Frontal cortex (tissue), 4 donors: Measurements from ENCODE around the gene KIAA0319L. TPM values are rescaled to one million over a fixed set of nuclear protein-coding genes. Genes with fewer than 3 reads are reported as not detected.

Experiments
- DNase-seq, 2 donors: peaks; one replicate each; pipeline ENCODE4 v3.0.0; 2012; ENCODE audit warnings: low spot score in 2 of 2
- FAIRE-seq: peaks from 2 replicates; lab custom pipeline; 2012; peaks lifted over from hg19 to GRCh38; lab: Jason Lieb, UNC
- total RNA-seq: library from RNA; depleted of rRNA; stranded (reverse); fragments of >200 nt; gene quantifications from one replicate; pipeline ENCODE4 v1.2.3, GENCODE V29; 2014
- donor health status: control.
- donor health status: control.
- donor health status: control.

KIAA0319L gene
- total RNA-seq, 1 donor from 2014 or later, result 34.2 TPM

DNA sequence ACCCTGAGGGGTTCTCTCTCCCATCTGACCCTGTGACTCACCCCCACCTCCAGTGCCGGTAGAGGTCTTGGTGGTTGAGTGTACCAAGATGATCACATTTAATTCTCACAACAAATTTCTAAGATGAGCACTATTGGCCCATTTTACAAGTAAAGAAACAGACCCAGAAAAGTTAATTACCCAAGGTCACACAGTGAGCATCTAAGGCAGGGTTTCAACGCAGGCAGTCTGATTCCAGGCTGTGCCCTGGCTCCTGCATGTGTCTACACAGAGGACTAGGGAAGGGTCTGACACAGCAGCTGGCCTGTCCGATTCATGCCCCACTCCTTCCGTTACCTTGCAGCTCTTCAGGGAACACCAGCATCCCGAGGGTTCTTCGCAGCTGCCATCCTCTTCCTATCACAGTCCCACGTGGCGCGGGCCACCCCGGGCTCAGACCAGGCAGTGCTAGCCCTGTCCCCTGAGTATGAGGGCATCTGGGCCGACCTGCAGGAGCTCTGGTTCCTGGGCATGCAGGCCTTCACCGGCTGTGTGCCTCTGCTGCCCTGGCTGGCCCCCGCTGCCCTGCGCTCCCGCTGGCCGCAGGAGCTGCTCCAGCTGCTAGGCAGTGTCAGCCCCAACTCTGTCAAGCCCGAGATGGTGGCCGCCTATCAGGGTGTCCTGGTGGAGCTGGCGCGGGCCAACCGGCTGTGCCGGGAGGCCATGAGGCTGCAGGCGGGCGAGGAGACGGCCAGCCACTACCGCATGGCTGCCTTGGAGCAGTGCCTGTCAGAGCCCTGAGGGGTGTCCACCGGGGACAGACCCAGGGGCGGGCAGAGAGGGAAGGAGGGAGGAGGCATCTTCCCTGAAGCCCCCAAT is 7.9 kb upstream of the KIAA0319L start:
- no peak for FAIRE-seq
- DNase-seq, result no peak

DNA sequence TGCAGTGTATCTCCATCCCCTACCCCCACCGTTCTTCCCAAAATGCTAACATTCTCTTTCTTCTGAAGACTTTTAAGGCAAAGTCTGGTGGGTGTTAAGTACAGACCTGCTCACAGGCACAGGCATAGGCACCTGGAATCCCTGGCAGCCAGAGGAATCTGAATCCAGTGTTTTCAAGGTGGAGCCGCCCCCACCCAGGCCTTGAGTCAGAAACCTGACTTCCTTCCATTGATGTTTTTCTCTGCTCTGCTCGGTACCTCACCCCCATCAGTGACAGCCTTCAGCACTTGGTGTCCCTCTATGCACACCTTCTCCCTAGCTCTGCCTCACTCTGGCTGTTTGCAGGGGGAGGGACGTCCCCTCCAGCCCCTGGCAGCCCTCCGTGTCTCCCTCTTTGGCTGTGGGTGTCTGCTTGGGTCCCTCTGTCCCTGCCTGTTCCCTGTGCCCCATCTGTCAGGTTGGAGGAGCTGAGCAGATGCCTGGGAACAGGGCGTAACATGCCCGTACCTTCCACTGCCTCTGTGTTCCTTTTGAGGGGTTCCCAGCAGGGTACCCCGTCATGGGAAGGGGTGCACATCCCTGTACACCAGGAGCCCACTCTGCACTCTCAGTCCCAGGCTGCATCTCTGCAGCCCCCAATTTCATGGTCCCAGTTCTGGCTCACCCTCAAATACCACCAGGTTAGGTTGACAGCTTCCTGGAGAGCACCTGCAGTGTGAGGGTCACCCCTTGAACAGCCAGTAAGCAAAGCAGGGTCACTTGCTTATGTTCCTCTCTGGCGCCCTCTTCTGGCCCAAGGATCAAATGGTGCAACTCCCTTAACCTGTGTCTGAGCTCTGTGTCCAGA is 7.1 kb upstream of the KIAA0319L start:
- DNase-seq (peak; percentile 66 to 75), FAIRE-seq (no peak)

DNA sequence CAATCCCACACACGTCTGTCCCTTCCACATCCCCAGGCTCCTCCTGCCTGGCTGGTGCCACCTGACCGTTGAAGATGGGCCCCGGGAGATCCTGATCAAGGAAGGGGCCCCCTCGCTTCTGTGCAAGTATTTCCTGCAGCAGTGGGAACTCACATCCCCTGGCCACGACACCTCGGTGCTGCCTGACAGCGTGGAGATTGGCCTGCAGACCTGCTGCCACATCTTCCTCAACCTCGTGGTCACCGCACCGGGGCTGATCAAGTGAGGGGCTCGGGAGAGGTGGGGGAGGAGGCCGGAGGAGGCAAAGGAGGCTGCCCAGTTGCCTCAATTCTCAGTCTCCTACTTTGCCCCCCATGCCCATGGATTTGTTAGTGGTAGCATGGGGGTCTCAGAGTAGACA is 6.0 kb upstream of the KIAA0319L start:
- no peak for DNase-seq
- FAIRE-seq, result no peak

GRCh38 chr1:35561972-35562680 is 4.9 kb upstream of the KIAA0319L start:
- DNase-seq (no peak), FAIRE-seq (no peak)

GRCh38 chr1:35561297-35561971 is 4.2 kb upstream of the KIAA0319L start:
- FAIRE-seq, result no peak
- no peak for DNase-seq

- peak in 1 of 2 donors; percentile 60 for DNase-seq
- no peak for FAIRE-seq
These were observed 3.3 kb upstream of the KIAA0319L start for GRCh38 chr1:35560256-35561225.

- DNase-seq, result no peak
- no peak for FAIRE-seq
These were observed 2.2 kb upstream of the KIAA0319L start for GRCh38 chr1:35559317-35559944.

GRCh38 chr1:35558374-35559316 is 1.4 kb upstream of the KIAA0319L start:
- FAIRE-seq (no peak), DNase-seq (peak in 1 of 2 donors; percentile 30)

- FAIRE-seq, result peak; percentile 10
- DNase-seq, result peak; percentile 91 to 92
These were observed 589 bp upstream of the KIAA0319L start, which contains the start of gene NCDN for GRCh38 chr1:35557611-35558373. NCDN (plus strand) TSS chr1:35557799; CDS start chr1:35558191, 392 bp downstream.

GRCh38 chr1:35556484-35557117 is 602 bp downstream of the KIAA0319L start:
- FAIRE-seq (no peak), DNase-seq (no peak)

DNA sequence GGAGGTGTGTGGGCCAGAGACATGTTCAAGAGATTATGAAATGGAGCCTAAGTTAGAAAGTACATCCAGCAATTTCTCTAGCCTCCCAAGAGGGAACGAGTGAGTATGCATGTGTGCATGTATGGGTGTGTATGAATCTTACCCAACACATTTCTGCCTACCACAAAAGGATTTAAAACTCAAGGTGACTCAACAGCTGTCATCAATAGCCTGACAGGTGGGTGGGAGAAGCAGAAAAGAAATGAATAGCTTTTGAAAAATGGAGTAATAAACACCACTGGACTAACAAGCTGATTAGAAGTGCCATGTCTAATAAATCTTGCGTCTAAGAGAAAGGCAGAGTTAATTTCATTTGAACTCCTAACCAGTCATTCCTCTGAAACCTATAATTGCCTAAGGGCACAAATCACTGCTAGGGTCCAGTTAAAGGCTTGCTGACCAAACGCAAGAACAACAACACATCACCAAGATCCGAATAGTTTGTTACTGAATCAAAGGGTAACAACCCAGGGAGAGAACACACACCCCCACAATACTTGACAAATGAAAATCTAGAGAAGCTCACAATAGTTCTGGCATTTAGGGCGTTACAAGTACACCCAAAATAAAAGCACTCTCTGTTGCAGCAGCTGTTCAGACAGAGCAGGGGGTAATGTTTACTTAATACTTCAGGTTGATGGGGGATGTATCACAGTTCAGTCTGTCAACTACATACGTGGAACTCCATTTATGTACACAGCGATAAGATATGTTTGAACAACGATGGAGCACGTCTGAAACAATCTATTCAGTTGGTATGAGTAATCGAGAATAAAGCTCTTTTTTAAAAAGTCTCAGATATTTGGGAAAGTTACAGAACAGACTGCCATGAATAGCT is 1.4 kb downstream of the KIAA0319L start:
- no peak for FAIRE-seq

DNA sequence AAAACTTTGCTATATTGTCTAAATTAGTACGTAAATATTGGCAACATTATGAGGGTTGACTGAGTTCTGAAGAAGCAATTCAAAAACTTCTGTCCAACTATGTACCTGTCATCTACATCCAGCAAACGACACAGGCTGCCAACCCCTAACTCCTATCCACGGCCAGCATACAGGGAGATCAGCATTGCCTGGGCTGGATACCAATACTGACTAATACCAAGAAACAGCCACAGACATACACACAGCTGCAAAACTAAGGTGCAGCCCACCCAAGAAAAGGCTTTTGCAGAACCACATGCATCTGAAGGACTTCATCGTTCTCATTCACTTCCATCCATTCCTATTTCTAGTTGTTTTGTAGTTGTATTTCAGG is 2.0 kb downstream of the KIAA0319L start:
- no peak for FAIRE-seq
- no peak for DNase-seq

More for the DNA sequence above, 1.4 kb downstream of the KIAA0319L start:
- DNase-seq, result no peak

GRCh38 chr1:35554266-35555211 is 2.7 kb downstream of the KIAA0319L start:
- FAIRE-seq (no peak), DNase-seq (no peak)

GRCh38 chr1:35553851-35554250 is 3.4 kb downstream of the KIAA0319L start:
- DNase-seq, result no peak
- FAIRE-seq, result no peak
